K562 (cell line): Measurements from ENCODE around the gene CMTR2. TPM values are rescaled to one million over a fixed set of nuclear protein-coding genes. Genes with fewer than 3 reads are reported as not detected.

Source experiments
- ATAC-seq: fragments of 200-7000 bp; cut with Tn5 transposase; 3 replicates; pipeline ENCODE4 v1.9.1; 2020; ENCODE audit warnings: moderate library complexity
- BruUV-seq: library from RNA; stranded (reverse); fragments of 400-500 nt; replicated peaks from 2 replicates; lab custom pipeline; 2021; lab: Mats Ljungman, UMichigan
- CTCF ChIA-PET: fragments of 300-600 bp; formaldehyde crosslinking; extraction: SDS; loops from one replicate; lab custom pipeline; 2021; ENCODE audit warnings: low intra/inter-chr PET ratio; lab: Yijun Ruan, JAX
- POLR2A ChIA-PET: fragments of 300-600, 350-650 bp; sonication (Branson Sonifier 250); formaldehyde crosslinking; extraction: SDS; loops from one replicate; lab custom pipeline; 2021; ENCODE audit warnings: antibody characterized with exemption, inconsistent platforms; lab: Yijun Ruan, JAX
- DNase-seq, 4 experiments: peaks; one replicate each; pipeline versions ENCODE4 v3.0.0 to v3.0.0-alpha.2; 2011 to 2018; ENCODE audit warnings: low spot score in 3 of 4, mixed read lengths in 3 of 4; ENCODE audit errors: extremely low read depth in 1 of 4
- FAIRE-seq: peaks from 2 replicates; lab custom pipeline; 2011; peaks lifted over from hg19 to GRCh38; lab: Jason Lieb, UNC
- H2AFZ ChIP-seq: 2 replicates; pipeline ENCODE4 v1.6.0; 2011; ENCODE audit warnings: low read depth, low read length, control low read depth, inconsistent platforms
- H3K27ac ChIP-seq: fragments of 200-600 bp; 3 replicates; pipeline ENCODE4 v1.8.0; 2011; ENCODE audit warnings: low read depth, mild to moderate bottlenecking, control low read depth, inconsistent platforms, low read length, moderate library complexity, mixed read lengths; ENCODE audit errors: extremely low read depth
- H3K27me3 ChIP-seq, 2 experiments: fragments of 300-600 bp in 1 of 2; 2 replicates in 1 of 2; 3 replicates in 1 of 2; pipeline versions ENCODE4 v1.6.0 to v1.8.0; 2011; ENCODE audit warnings: inconsistent platforms in 2 of 2, low read length in 2 of 2, mild to moderate bottlenecking in 1 of 2, mixed read lengths in 1 of 2, moderate library complexity in 1 of 2; ENCODE audit not compliant: control insufficient read depth in 2 of 2, insufficient read depth in 2 of 2
- H3K36me3 ChIP-seq: fragments of 300-600 bp; 3 replicates; pipeline ENCODE4 v1.8.0; 2011; ENCODE audit warnings: mild to moderate bottlenecking, low read length, inconsistent platforms; ENCODE audit not compliant: control insufficient read depth, insufficient read depth
- H3K4me1 ChIP-seq, 2 experiments: fragments of 200-600 bp in 1 of 2; replicated peaks in 1 of 2; 2 replicates in 1 of 2; 3 replicates in 1 of 2; pipeline versions ENCODE4 v1.5.1 to v1.8.0; 2011; ENCODE audit warnings: inconsistent platforms in 2 of 2, low read length in 2 of 2, mild to moderate bottlenecking in 1 of 2, mixed read lengths in 1 of 2, moderate library complexity in 1 of 2; ENCODE audit not compliant: control insufficient read depth in 2 of 2, insufficient read depth in 2 of 2
- H3K4me2 ChIP-seq: 2 replicates; pipeline ENCODE4 v1.6.1; 2011; ENCODE audit warnings: low read length, control low read depth, inconsistent platforms, mixed read lengths; ENCODE audit not compliant: insufficient read depth
- H3K4me3 ChIP-seq: fragments of 200-600 bp; sonication (generic), shearing (Covaris generic); 2 replicates; pipeline ENCODE4 v1.5.1; 2016; ENCODE audit warnings: control low read depth, inconsistent platforms
- H3K79me2 ChIP-seq: fragments of 200-600 bp; 3 replicates; pipeline ENCODE4 v1.8.0; 2011; ENCODE audit warnings: low read length, inconsistent platforms; ENCODE audit not compliant: control insufficient read depth, insufficient read depth
- H3K9ac ChIP-seq, 2 experiments: 2 replicates each; pipeline versions ENCODE4 v1.6.0 to v1.6.1; 2011; ENCODE audit warnings: low read depth in 2 of 2, low read length in 2 of 2, control low read depth in 1 of 2, inconsistent platforms in 1 of 2, mild to moderate bottlenecking in 1 of 2, mixed read lengths in 1 of 2; ENCODE audit not compliant: insufficient read depth in 1 of 2
- H3K9me1 ChIP-seq: one replicate; pipeline ENCODE4 v1.6.0; 2011; ENCODE audit warnings: inconsistent platforms, mild to moderate bottlenecking, low read length, moderate library complexity; ENCODE audit not compliant: control insufficient read depth, insufficient read depth
- H3K9me3 ChIP-seq: replicated peaks from 2 replicates; pipeline ENCODE4 v1.5.1; 2011; ENCODE audit warnings: low read depth, low read length, inconsistent platforms; ENCODE audit not compliant: control insufficient read depth, insufficient read depth
- H4K20me1 ChIP-seq: replicated peaks from 2 replicates; pipeline ENCODE4 v1.6.1; 2011; ENCODE audit warnings: low read length, inconsistent platforms, mixed read lengths; ENCODE audit not compliant: control insufficient read depth, insufficient read depth
- AFF1 ChIP-seq, 2 experiments: fragments of 450-650 bp; IDR thresholded peaks; 2 replicates each; pipeline ENCODE4 v1.6.1; 2018; ENCODE audit warnings: mild to moderate bottlenecking in 2 of 2, low read depth in 1 of 2; ENCODE audit not compliant: partially characterized antibody in 2 of 2
- CBX2 ChIP-seq: fragments of 200-600 bp; sonication (generic); IDR thresholded peaks from one replicate; pipeline ENCODE4 v1.6.1; 2012; ENCODE audit warnings: mild to moderate bottlenecking, low read length, inconsistent platforms; ENCODE audit not compliant: insufficient read depth, poor library complexity, severe bottlenecking
- GMEB1 ChIP-seq: fragments of 250-450 bp; sonication (Bioruptor Pico); IDR thresholded peaks from 2 replicates; pipeline ENCODE4 v1.4.0; 2020; ENCODE audit warnings: mild to moderate bottlenecking
- HDAC3 ChIP-seq: fragments of 450-650 bp; IDR thresholded peaks from 2 replicates; pipeline ENCODE4 v1.6.1; 2018; ENCODE audit warnings: borderline replicate concordance, mild to moderate bottlenecking, moderate library complexity; ENCODE audit not compliant: partially characterized antibody
- MBD2 ChIP-seq: sonication (generic); IDR thresholded peaks from 2 replicates; pipeline ENCODE4 v1.6.1; 2016; ENCODE audit warnings: low read depth, borderline replicate concordance
- MXI1 ChIP-seq: IDR thresholded peaks from 2 replicates; pipeline ENCODE4 v1.6.1; 2011; ENCODE audit warnings: low read depth, mild to moderate bottlenecking, improper control_type of control experiment, low read length
- MYNN ChIP-seq, 2 experiments: sonication (generic); formaldehyde crosslinking in 1 of 2; IDR thresholded peaks; 2 replicates each; pipeline versions ENCODE4 v1.5.0 to v1.6.1; 2016 to 2020; ENCODE audit warnings: antibody characterized with exemption in 1 of 2, missing genetic modification reagents in 1 of 2
- PATZ1 ChIP-seq: fragments of 250-450 bp; sonication (Bioruptor Pico); IDR thresholded peaks from 2 replicates; pipeline ENCODE4 v1.5.0; 2020; ENCODE audit warnings: mild to moderate bottlenecking, borderline replicate concordance
- PHF8 ChIP-seq: fragments of 200-600 bp; sonication (generic); IDR thresholded peaks from 2 replicates; pipeline ENCODE4 v1.6.1; 2012; ENCODE audit warnings: mixed run types, mild to moderate bottlenecking, inconsistent platforms, low read length, moderate library complexity, borderline replicate concordance
- POU5F1 ChIP-seq: fragments of 150-350 bp; IDR thresholded peaks from 2 replicates; pipeline ENCODE4 v1.6.1; 2014; ENCODE audit warnings: borderline replicate concordance, low read length, low read depth, mild to moderate bottlenecking; ENCODE audit not compliant: partially characterized antibody
- SAFB ChIP-seq: fragments of 200-400 bp; formaldehyde crosslinking; IDR thresholded peaks from 2 replicates; pipeline ENCODE4 v1.6.1; 2017; ENCODE audit warnings: low read depth, low read length, borderline replicate concordance
- TCF7L2 ChIP-seq: fragments of 150-350 bp; IDR thresholded peaks from 2 replicates; pipeline ENCODE4 v1.6.1; 2016; ENCODE audit warnings: low read depth, mild to moderate bottlenecking, low read length, moderate library complexity
- ZNF384 ChIP-seq: IDR thresholded peaks from 2 replicates; pipeline ENCODE4 v1.6.1; 2012; ENCODE audit warnings: low read depth, low read length, improper control_type of control experiment
- WGBS: fragments of 100-300 bp; shearing (Covaris generic); methylation state at CpG from one replicate; pipeline ENCODE4 v1.1.6; 2016; ENCODE audit warnings: low coverage, mixed read lengths; ENCODE audit not compliant: insufficient coverage; ENCODE audit errors: missing lambda C conversion rate; 5-methylcytosine and 5-hydroxymethylcytosine counted together
- in situ Hi-C: fragments of 300-500 bp; cut with MboI; formaldehyde crosslinking; loops from 4 replicates; pipeline ENCODE4 v1.15.0; 2018; ENCODE audit warnings: inconsistent platforms, mixed read lengths
- intact Hi-C: fragments of 100-400 bp; cut with micrococcal nuclease; formaldehyde crosslinking; loops from 2 replicates; pipeline ENCODE4 v1.14.2; 2022
- polyA plus RNA-seq, 8 experiments: library from polyadenylated mRNA; depleted of rRNA in 4 of 8; stranded (reverse) in 5 of 8; unstranded in 3 of 8; fragments of >200 nt; fragmentation: Nextera tagmentation in 2 of 8; fragmentation: Illumina TruSeq in 1 of 8; extraction: Ambion mirVana in 2 of 8; extraction: Trizol in 1 of 8; gene quantifications; 2 replicates each; pipeline versions ENCODE4 v1.2.1 to v1.2.3, GENCODE V29; 2011 to 2014; ENCODE audit warnings: inconsistent platforms in 1 of 8, missing spikeins in 1 of 8
- total RNA-seq, 7 experiments: library from RNA; depleted of rRNA in 6 of 7; stranded (reverse); fragments of >200 nt in 6 of 7; fragmentation: Illumina TruSeq in 2 of 7; extraction: Trizol in 2 of 7; gene quantifications; 2 replicates each; pipeline versions ENCODE4 v1.2.1 to v1.2.3, GENCODE V29; 2011 to 2021; ENCODE audit warnings: low replicate concordance in 1 of 7

CMTR2 gene
- total and polyA plus RNA-seq, 9 of the 15 experiments (the other 6 are each of a cell fraction or from before 2014, with no cell fraction given): 4.6 to 24.8 (median 12.7) TPM

- TF ChIP-seq PATZ1 (CRISPR knock-in tag) (no peak), TCF7L2 (no peak), MYNN (IDR thresholded peaks at IDR 0.05) (no peak), MYNN (CRISPR knock-in tag; IDR thresholded peaks at IDR 0.05) (no peak), POU5F1 (no peak)
Measured at GRCh38 chr16:71295950-71296349, 6.7 kb upstream of the CMTR2 start (continued).

- ChIA-PET POLR2A (no interaction called here), CTCF (no interaction called here)
- no peak overlapping the region for H3K4me3 ChIP-seq
- H3K9me3 ChIP-seq: 0 out of 2 replicates have a peak, but pooled peaks cover 2% of the 10 kb centered on the region
- H3K79me2 ChIP-seq: peaks cover 2% of the 10 kb centered on the region
- BruUV-seq: no TSS peak
- in situ Hi-C loops (no loop called here), intact Hi-C loops (no loop called here)
- H2AFZ ChIP-seq: no peak overlapping the region
- peaks cover 0 to 8% of the 10 kb centered on the region in 2 experiments; a peak in 1 of 5 replicates for H3K27me3 ChIP-seq
- FAIRE-seq (no peak), ATAC-seq (no peak), DNase-seq (no peak)
- no peak overlapping the region for H3K27ac ChIP-seq
- H4K20me1 ChIP-seq: no peaks in the 10 kb centered on the region
- peaks cover 5 to 10% of the 10 kb centered on the region in 2 experiments; a peak in 4 of 5 replicates for H3K4me1 ChIP-seq
- no peak overlapping the region for H3K9ac ChIP-seq
- H3K9me1 ChIP-seq: no peaks in the 10 kb centered on the region
- H3K4me2 ChIP-seq: no peak overlapping the region
- 0% methylated on average over 1 of the region's 1 CpG for WGBS
- H3K36me3 ChIP-seq: no peaks in the 10 kb centered on the region
- TF ChIP-seq AFF1 (IDR thresholded peaks at IDR 0.05; ENCODE audit: low read depth in 1 of 2, partially characterized antibody in 2 of 2): no peak
- no peak for TF ChIP-seq PHF8
- TF ChIP-seq MBD2: no peak
- no peak for TF ChIP-seq ZNF384
- TF ChIP-seq CBX2: no peak
- no peak for TF ChIP-seq MXI1
- no peak for TF ChIP-seq GMEB1 (CRISPR knock-in tag)
- no peak for TF ChIP-seq SAFB
- TF ChIP-seq HDAC3: no peak
Measured at GRCh38 chr16:71293919-71294318, 4.7 kb upstream of the CMTR2 start.
